Activated CD8-positive, alpha-beta memory T cell treated with anti-CD3 and anti-CD28 coated beads, Interleukin-2, amount 50 U/mL, for 24 hours (primary cell): ENCODE results near the gene RNF20.
A peak's percentile ranks its signal among the peaks of the same experiment; 100 is the strongest.
"Not testable (repeated sequence)": the region's sequence is repeated elsewhere in the genome, so short reads cannot be mapped to it uniquely, and the experiment has no call there.

Source experiments
- DNase-seq: peaks from one replicate; pipeline ENCODE4 v3.0.0-alpha.2; 2020; ENCODE audit errors: extremely low read depth

The RNF20 gene

GRCh38 chr9:101533334-101534204 is at the start of gene RNF20:
Gene RNF20, plus strand, starts transcription at chr9:101533853. Its CDS starts 1,571 bp downstream, at chr9:101535424.
- peak; percentile 99 for DNase-seq

GRCh38 chr9:101484046-101484445 is 49.6 kb upstream of the RNF20 start:
- DNase-seq: no peak

- no peak for DNase-seq
Measured at GRCh38 chr9:101485924-101486692, 47.5 kb upstream of the RNF20 start.

- no peak for DNase-seq
Measured at GRCh38 chr9:101486693-101487442, 46.8 kb upstream of the RNF20 start.

GRCh38 chr9:101487443-101487840 is 46.2 kb upstream of the RNF20 start:
- DNase-seq: no peak

GRCh38 chr9:101495810-101496209 is 37.8 kb upstream of the RNF20 start:
- no peak for DNase-seq

- no peak for DNase-seq
Measured at GRCh38 chr9:101498323-101498722, 35.3 kb upstream of the RNF20 start.

- no peak for DNase-seq
Measured at GRCh38 chr9:101504188-101504587, 29.5 kb upstream of the RNF20 start.

GRCh38 chr9:101508211-101508610 is 25.4 kb upstream of the RNF20 start:
- no peak for DNase-seq

GRCh38 chr9:101509572-101509971 is 24.1 kb upstream of the RNF20 start:
- DNase-seq: no peak

GRCh38 chr9:101510459-101510858 is 23.2 kb upstream of the RNF20 start:
- DNase-seq: no peak

GRCh38 chr9:101511009-101511408 is 22.6 kb upstream of the RNF20 start:
- DNase-seq: no peak

- DNase-seq: no peak
Measured at GRCh38 chr9:101512116-101512515, 21.5 kb upstream of the RNF20 start.

GRCh38 chr9:101513351-101513750 is 20.3 kb upstream of the RNF20 start:
- no peak for DNase-seq

GRCh38 chr9:101514071-101514470 is 19.6 kb upstream of the RNF20 start:
- no peak for DNase-seq

GRCh38 chr9:101516655-101517054 is 17.0 kb upstream of the RNF20 start:
- DNase-seq: no peak

GRCh38 chr9:101518489-101518888 is 15.2 kb upstream of the RNF20 start:
- DNase-seq: not testable (repeated sequence)

GRCh38 chr9:101524371-101524770 is 9.3 kb upstream of the RNF20 start:
- DNase-seq: no peak

- DNase-seq: no peak
Measured at GRCh38 chr9:101527066-101527465, 6.6 kb upstream of the RNF20 start.

- no peak for DNase-seq
Measured at GRCh38 chr9:101528015-101528414, 5.6 kb upstream of the RNF20 start.

GRCh38 chr9:101530076-101530711 is 3.5 kb upstream of the RNF20 start:
- peak; percentile 48 for DNase-seq

GRCh38 chr9:101536351-101536750 is 2.7 kb downstream of the RNF20 start:
- DNase-seq: no peak
